GM10266 (cell line): ENCODE measurements around the gene NFYC.

Experiments used
- DNase-seq: peaks from one replicate; pipeline ENCODE4 v3.0.0; 2012; ENCODE audit errors: extremely low spot score
- TF ChIP-seq, protein P1 (sequence below): IDR thresholded peaks from 2 replicates; pipeline ENCODE4 v1.5.1; 2012; ENCODE audit warnings: mild to moderate bottlenecking, low read depth; ENCODE audit not compliant: control insufficient read depth, insufficient read depth; ENCODE audit errors: missing control alignments

Gene NFYC

DNA sequence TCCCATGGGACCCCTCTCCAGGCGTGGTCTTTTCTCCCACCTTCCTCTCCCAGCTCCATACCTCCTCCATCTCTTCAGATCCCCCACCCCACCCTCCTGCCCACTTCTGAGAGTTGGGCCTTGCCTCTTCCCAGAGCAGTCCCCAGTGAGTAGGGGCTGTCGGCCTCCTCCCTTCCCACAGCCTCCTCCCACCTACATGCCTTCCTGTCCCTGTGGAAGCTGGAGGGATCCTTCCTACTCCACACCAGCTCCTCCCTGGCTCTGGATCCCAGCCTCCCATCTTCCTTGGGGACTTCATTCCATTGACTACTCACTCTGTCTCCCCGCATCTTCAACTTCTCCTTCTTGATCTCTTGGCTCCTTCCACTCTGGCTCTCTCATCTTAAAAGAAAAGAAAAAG, 116.9 kb downstream of the NFYC start:
- no peak for DNase-seq
- TF ChIP-seq, protein P1, sequence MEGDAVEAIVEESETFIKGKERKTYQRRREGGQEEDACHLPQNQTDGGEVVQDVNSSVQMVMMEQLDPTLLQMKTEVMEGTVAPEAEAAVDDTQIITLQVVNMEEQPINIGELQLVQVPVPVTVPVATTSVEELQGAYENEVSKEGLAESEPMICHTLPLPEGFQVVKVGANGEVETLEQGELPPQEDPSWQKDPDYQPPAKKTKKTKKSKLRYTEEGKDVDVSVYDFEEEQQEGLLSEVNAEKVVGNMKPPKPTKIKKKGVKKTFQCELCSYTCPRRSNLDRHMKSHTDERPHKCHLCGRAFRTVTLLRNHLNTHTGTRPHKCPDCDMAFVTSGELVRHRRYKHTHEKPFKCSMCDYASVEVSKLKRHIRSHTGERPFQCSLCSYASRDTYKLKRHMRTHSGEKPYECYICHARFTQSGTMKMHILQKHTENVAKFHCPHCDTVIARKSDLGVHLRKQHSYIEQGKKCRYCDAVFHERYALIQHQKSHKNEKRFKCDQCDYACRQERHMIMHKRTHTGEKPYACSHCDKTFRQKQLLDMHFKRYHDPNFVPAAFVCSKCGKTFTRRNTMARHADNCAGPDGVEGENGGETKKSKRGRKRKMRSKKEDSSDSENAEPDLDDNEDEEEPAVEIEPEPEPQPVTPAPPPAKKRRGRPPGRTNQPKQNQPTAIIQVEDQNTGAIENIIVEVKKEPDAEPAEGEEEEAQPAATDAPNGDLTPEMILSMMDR: no peak

DNA sequence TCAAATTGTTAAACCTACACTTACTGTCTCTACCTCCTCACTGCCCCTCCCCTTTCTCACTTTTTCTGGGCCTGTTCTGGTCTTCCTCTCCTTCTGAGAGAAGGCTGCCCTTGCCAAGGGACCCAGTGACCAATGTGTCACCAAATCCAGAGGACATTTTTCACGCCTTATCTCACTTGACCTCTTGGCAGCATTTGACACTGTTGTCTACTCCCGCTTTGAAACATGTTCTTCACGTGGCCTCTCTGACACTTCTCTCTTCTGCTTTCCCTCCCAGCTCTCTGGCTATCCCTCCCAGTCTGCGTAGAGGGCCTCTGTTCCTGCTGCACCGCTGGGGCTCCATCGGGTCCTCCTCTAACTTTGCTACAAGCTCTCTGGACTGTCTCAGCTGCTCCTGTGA, 117.4 kb downstream of the NFYC start:
- TF ChIP-seq, protein P1: no peak
- no peak for DNase-seq

DNA sequence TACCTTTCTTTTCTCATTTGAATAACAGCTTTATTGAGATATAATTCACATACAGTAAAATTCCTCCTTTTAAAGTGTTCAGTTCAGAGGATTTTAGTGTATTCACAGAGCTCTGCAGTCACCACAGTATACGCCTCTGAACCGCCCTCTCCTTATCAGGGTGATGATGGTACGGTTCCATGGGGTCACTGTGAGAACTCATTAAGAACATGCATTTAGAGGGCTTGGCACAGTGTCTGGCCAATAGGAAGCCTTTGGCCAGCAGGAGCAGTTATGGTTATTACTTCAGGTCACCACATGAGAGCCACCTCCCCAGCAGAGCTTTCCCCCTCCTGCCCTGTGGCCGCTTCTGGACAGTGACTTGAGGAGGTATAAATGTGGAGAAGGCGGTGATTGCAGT, 119.4 kb downstream of the NFYC start:
- TF ChIP-seq, protein P1: no peak
- DNase-seq: no peak

DNA sequence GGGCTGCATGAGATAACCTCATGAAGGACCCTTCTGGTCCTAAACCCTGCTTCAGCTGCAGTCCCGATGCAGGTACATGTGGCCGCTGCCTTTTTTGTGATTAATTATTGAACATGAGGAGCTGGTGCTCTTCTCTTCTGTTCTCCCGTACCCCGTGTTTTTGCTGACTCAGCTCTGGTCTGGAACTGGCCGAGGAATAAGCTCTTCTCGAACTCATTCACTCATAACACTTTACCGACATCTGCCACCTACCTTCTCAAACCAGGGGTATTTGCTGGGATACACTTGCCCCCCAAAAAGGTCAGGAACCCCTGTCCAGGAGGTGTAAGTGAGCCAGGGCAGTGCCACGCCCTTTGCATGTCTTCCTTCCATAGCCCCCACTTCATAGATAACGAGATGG, 123.9 kb downstream of the NFYC start:
- TF ChIP-seq, protein P1: no peak
- no peak for DNase-seq

DNA sequence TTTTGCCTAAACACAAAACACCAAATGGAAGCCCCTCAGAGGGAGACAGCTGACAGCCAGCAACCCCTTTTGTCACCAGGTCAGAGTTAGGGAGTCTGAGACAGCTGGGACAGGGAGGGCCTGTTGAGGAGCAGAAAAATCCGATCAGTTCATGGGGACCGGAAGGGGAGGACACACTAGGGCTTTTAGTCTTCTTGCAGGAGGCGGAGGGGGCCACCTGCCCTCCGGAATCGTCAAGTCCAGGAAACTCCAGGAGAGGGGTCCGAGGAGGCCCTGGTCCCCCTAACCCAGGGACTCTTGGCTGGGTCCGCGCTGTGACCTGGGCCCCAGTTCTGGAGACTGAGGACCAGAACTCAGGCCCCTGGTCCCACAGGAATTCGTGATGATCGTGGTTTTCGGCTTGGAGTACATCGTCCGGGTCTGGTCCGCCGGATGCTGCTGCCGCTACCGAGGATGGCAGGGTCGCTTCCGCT, 126.3 kb downstream of the NFYC start:
- no peak for DNase-seq

DNA sequence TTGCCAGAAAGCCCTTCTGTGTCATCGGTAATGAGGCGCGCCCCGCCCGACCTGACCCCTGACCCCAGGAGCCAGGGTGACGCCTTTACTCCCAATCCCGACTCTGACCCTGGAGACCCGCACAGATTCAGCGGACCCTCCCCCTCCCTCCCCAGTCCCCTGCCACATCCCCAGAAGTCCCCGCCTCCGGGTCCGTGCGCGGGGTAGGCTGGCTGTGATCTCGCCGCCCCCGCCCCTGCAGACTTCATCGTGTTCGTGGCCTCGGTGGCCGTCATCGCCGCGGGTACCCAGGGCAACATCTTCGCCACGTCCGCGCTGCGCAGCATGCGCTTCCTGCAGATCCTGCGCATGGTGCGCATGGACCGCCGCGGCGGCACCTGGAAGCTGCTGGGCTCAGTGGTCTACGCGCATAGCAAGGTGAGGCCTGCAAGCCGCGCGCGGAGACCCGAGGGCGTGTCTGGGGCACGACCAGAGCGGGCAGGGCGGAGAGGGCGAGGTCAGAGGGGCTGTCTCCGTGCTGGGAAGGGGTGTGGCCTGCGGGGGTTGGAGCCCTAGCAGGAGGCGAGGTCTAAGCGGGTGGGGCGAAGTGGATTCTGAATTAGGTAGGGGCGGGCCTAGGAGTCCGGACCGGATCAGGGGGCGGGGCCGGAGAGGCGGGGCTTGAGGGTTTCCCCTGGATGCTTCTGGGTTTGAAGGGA, 126.9 kb downstream of the NFYC start:
- TF ChIP-seq, protein P1: no peak
- DNase-seq: peak; percentile 87

More for the DNA sequence above, 126.3 kb downstream of the NFYC start:
- TF ChIP-seq, protein P1: no peak

DNA sequence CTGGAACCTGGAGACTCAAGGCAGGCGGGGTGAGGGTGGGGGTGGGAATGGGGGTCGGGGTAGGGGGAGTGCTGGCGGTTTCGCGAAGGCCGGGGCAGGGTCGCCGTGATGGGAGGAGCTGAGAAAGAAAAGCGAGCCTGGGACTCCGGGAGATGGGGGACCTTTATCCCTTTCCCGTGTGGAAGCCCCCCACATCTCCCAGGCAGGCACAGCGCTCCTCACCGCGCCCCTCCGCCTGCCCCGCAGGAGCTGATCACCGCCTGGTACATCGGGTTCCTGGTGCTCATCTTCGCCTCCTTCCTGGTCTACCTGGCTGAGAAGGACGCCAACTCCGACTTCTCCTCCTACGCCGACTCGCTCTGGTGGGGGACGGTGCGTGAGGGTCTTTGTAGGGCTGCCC, 127.6 kb downstream of the NFYC start:
- TF ChIP-seq, protein P1: no peak
- no peak for DNase-seq
